K562 (cell line): ENCODE results near the gene SMCO4. TPM values are rescaled to one million over a fixed set of nuclear protein-coding genes. Genes with fewer than 3 reads are reported as not detected.
A peak's percentile ranks its signal among the peaks of the same experiment; 100 is the strongest.

Source experiments
- CTBP1 ChIP-seq: fragments of 450-650 bp; IDR thresholded peaks from 2 replicates; pipeline ENCODE4 v1.6.1; 2016; ENCODE audit warnings: borderline replicate concordance
- DPF2 ChIP-seq: fragments of 450-650 bp; IDR thresholded peaks from 2 replicates; pipeline ENCODE4 v1.6.1; 2016
- FOXK1 ChIP-seq: sonication (generic); formaldehyde crosslinking; IDR thresholded peaks from 2 replicates; pipeline ENCODE4 v1.8.0; 2022; ENCODE audit warnings: missing genetic modification reagents, mild to moderate bottlenecking, borderline replicate concordance
- HDAC1 ChIP-seq, 2 experiments: fragments of 450-650 bp; IDR thresholded peaks; 2 replicates each; pipeline ENCODE4 v1.6.1; 2016 to 2017; ENCODE audit warnings: inconsistent platforms in 1 of 2, mild to moderate bottlenecking in 1 of 2, moderate library complexity in 1 of 2
- KDM1A ChIP-seq, 2 experiments: fragments of 450-650 bp; IDR thresholded peaks; 2 replicates each; pipeline ENCODE4 v1.6.1; 2016; ENCODE audit warnings: mild to moderate bottlenecking in 2 of 2
- KDM5B ChIP-seq: fragments of 200-600 bp; sonication (generic); IDR thresholded peaks from 2 replicates; pipeline ENCODE4 v1.6.1; 2012; ENCODE audit warnings: low read depth, mild to moderate bottlenecking, moderate library complexity, low read length, control low read depth, inconsistent platforms; ENCODE audit not compliant: insufficient replicate concordance
- KLF6 ChIP-seq: fragments of 250-450 bp; sonication (Bioruptor Pico); IDR thresholded peaks from 2 replicates; pipeline ENCODE4 v1.4.0; 2020; ENCODE audit warnings: mild to moderate bottlenecking, moderate library complexity, borderline replicate concordance
- NFE2 ChIP-seq: IDR thresholded peaks from 2 replicates; pipeline ENCODE4 v1.6.1; 2014; ENCODE audit warnings: antibody characterized with exemption, low read depth
- NUFIP1 ChIP-seq: fragments of 450-650 bp; IDR thresholded peaks from 2 replicates; pipeline ENCODE4 v1.6.1; 2018; ENCODE audit not compliant: partially characterized antibody
- PRPF4 ChIP-seq: fragments of 200-400 bp; formaldehyde crosslinking; IDR thresholded peaks from one replicate; pipeline ENCODE4 v1.6.1; 2017; ENCODE audit warnings: low read length, low read depth, mild to moderate bottlenecking; ENCODE audit not compliant: insufficient read depth, poor library complexity, severe bottlenecking
- TBP ChIP-seq: optimal IDR thresholded peaks from 2 replicates; pipeline ENCODE3; 2011; ENCODE audit warnings: low read depth, low read length, improper control_type of control experiment
- polyA plus RNA-seq, 8 experiments: library from polyadenylated mRNA; depleted of rRNA in 4 of 8; stranded (reverse) in 5 of 8; unstranded in 3 of 8; fragments of >200 nt; fragmentation: Nextera tagmentation in 2 of 8; fragmentation: Illumina TruSeq in 1 of 8; extraction: Ambion mirVana in 2 of 8; extraction: Trizol in 1 of 8; gene quantifications; 2 replicates each; pipeline versions ENCODE4 v1.2.1 to v1.2.3, GENCODE V29; 2011 to 2014; ENCODE audit warnings: inconsistent platforms in 1 of 8, missing spikeins in 1 of 8
- total RNA-seq, 7 experiments: library from RNA; depleted of rRNA in 6 of 7; stranded (reverse); fragments of >200 nt in 6 of 7; fragmentation: Illumina TruSeq in 2 of 7; extraction: Trizol in 2 of 7; gene quantifications; 2 replicates each; pipeline versions ENCODE4 v1.2.1 to v1.2.3, GENCODE V29; 2011 to 2021; ENCODE audit warnings: low replicate concordance in 1 of 7
- TF ChIP-seq, protein P1 (sequence below), 2 experiments: fragments of 450-650 bp in 1 of 2; sonication (generic) in 1 of 2; formaldehyde crosslinking in 1 of 2; IDR thresholded peaks; 2 replicates each; pipeline versions ENCODE4 v1.7.1 to v1.9.0; 2016 to 2022; ENCODE audit warnings: inconsistent platforms in 1 of 2, mild to moderate bottlenecking in 1 of 2, missing genetic modification reagents in 1 of 2
- TF ChIP-seq, protein P2 (sequence below): fragments of 150-350 bp; conservative IDR thresholded peaks from 2 replicates; pipeline ENCODE4 v1.6.1; 2014; ENCODE audit warnings: low read length

Gene SMCO4
- total and polyA plus RNA-seq, 9 of the 15 experiments (the other 6 are each of a cell fraction or from before 2014, with no cell fraction given) = 1.8 to 27.8 (median 15.3) TPM

DNA sequence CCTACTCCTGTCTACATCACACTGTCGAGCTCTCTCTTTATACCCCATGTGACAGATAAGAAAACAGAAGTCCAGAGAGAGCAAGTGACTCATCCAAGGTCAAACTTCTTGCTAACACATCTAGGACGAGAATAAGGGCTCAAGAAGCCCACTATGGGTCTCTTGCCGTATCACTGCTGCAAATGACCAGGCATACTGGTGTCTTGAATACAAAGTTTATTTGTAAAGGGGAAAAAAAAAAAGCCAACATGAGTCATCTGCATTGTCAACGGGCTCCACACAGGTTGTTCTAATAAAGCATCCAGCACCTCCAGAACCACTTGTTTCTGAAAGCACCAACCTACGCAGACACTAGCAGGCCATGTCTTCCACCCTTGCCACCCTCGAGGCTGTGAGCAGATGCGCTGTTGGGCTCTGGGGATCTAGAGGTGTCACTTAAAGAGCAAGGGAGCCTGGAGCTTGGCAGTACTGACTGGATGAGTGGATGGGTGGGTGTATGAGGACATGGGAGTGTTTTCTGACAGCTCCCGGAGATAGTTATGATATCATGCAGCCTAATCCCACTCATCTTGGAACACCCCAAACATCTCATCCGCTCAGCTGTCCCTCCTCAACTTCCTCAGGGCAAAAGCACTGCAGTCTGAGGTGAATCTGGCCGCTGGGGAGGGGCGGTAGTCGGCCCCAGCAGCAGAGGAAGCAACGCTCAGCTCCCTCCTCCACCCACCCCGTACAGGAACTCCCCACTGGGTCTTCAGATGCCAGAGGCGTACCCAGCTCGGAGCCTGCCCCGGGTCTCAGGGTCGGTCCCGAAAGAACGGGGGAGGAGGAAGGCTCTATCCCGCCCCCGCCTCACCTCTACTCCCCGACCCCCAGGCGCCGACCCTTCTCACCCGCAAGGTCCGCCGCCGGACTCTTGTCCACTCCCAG is 1.0 kb downstream of the SMCO4 start (continued):
- TF ChIP-seq, protein P1, sequence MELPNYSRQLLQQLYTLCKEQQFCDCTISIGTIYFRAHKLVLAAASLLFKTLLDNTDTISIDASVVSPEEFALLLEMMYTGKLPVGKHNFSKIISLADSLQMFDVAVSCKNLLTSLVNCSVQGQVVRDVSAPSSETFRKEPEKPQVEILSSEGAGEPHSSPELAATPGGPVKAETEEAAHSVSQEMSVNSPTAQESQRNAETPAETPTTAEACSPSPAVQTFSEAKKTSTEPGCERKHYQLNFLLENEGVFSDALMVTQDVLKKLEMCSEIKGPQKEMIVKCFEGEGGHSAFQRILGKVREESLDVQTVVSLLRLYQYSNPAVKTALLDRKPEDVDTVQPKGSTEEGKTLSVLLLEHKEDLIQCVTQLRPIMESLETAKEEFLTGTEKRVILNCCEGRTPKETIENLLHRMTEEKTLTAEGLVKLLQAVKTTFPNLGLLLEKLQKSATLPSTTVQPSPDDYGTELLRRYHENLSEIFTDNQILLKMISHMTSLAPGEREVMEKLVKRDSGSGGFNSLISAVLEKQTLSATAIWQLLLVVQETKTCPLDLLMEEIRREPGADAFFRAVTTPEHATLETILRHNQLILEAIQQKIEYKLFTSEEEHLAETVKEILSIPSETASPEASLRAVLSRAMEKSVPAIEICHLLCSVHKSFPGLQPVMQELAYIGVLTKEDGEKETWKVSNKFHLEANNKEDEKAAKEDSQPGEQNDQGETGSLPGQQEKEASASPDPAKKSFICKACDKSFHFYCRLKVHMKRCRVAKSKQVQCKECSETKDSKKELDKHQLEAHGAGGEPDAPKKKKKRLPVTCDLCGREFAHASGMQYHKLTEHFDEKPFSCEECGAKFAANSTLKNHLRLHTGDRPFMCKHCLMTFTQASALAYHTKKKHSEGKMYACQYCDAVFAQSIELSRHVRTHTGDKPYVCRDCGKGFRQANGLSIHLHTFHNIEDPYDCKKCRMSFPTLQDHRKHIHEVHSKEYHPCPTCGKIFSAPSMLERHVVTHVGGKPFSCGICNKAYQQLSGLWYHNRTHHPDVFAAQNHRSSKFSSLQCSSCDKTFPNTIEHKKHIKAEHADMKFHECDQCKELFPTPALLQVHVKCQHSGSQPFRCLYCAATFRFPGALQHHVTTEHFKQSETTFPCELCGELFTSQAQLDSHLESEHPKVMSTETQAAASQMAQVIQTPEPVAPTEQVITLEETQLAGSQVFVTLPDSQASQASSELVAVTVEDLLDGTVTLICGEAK (IDR thresholded peaks at IDR 0.05) = peak; percentile 92
- TF ChIP-seq, protein P1 (CRISPR knock-in tag; IDR thresholded peaks at IDR 0.05) = peak; percentile 91
- no peak for TF ChIP-seq NUFIP1
- TF ChIP-seq TBP = peak; percentile 19
- TF ChIP-seq HDAC1 (IDR thresholded peaks at IDR 0.05) = 0 out of 4 replicates have a peak, but pooled peaks of 1 of the 2 experiments have one; percentile 17
- peak; percentile 43 for TF ChIP-seq KDM5B
- peak; percentile 12; the same call in 1 of the 2 replicates for TF ChIP-seq NFE2
- TF ChIP-seq DPF2 = peak; percentile 81
- TF ChIP-seq KDM1A (IDR thresholded peaks at IDR 0.05) = peak in 1 of 2 experiments; percentile 67; a peak in 3 of 4 replicates
- no peak for TF ChIP-seq FOXK1 (CRISPR knock-in tag)
- TF ChIP-seq, protein P2, sequence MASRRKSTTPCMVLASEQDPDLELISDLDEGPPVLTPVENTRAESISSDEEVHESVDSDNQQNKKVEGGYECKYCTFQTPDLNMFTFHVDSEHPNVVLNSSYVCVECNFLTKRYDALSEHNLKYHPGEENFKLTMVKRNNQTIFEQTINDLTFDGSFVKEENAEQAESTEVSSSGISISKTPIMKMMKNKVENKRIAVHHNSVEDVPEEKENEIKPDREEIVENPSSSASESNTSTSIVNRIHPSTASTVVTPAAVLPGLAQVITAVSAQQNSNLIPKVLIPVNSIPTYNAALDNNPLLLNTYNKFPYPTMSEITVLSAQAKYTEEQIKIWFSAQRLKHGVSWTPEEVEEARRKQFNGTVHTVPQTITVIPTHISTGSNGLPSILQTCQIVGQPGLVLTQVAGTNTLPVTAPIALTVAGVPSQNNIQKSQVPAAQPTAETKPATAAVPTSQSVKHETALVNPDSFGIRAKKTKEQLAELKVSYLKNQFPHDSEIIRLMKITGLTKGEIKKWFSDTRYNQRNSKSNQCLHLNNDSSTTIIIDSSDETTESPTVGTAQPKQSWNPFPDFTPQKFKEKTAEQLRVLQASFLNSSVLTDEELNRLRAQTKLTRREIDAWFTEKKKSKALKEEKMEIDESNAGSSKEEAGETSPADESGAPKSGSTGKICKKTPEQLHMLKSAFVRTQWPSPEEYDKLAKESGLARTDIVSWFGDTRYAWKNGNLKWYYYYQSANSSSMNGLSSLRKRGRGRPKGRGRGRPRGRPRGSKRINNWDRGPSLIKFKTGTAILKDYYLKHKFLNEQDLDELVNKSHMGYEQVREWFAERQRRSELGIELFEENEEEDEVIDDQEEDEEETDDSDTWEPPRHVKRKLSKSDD = no peak
- TF ChIP-seq CTBP1 = peak; percentile 24; the same call in 1 of the 2 replicates
- no peak for TF ChIP-seq PRPF4
- no peak for TF ChIP-seq KLF6 (CRISPR knock-in tag)
